Neuron (in vitro differentiated cells): ENCODE measurements around the gene MOB3C.

Source experiments
- H2AFZ ChIP-seq: one replicate; pipeline ENCODE4 v1.6.1; 2013; ENCODE audit warnings: low read depth, mild to moderate bottlenecking, inconsistent platforms, low read length, moderate library complexity
- H3K27me3 ChIP-seq: one replicate; pipeline ENCODE4 v1.6.1; 2013; ENCODE audit warnings: low read length; ENCODE audit not compliant: insufficient read depth
- H3K36me3 ChIP-seq: one replicate; pipeline ENCODE4 v1.6.1; 2013; ENCODE audit warnings: low read length; ENCODE audit not compliant: insufficient read depth
- H3K4me1 ChIP-seq: one replicate; pipeline ENCODE4 v1.6.1; 2013; ENCODE audit warnings: low read length; ENCODE audit not compliant: insufficient read depth
- H3K4me3 ChIP-seq: 2 replicates; pipeline ENCODE4 v1.5.1; 2013; ENCODE audit warnings: mild to moderate bottlenecking, low read length, moderate library complexity
- H3K9me3 ChIP-seq: one replicate; pipeline ENCODE4 v1.6.1; 2013; ENCODE audit warnings: low read length

Gene MOB3C

DNA sequence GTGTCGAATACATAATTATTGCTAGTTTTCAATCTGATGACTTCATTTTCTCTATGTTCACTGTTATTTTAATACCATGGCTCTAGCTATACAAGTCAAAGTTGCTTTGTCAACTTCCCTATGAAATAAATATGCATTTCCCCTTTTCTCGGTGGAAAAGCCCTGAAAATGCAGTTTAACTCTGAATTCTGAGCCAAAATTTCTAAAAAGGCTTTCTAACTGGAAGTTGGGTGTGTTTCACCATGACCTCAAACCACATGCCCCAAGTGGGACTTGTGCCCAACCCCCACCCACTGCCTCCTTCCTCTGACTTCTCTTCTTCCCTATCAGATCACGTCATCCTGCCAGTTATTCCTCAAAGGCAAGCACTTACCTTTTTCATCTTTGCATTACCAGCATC lies 21.5 kb downstream of the MOB3C start:
- H3K9me3 ChIP-seq: peaks cover 5% of the 10 kb centered on the region
- H3K27me3 ChIP-seq: no peaks in the 10 kb centered on the region
- H3K4me1 ChIP-seq: no peaks in the 10 kb centered on the region
- H3K36me3 ChIP-seq: peaks cover 27% of the 10 kb centered on the region
- no peak overlapping the region for H3K4me3 ChIP-seq
- no peak overlapping the region for H2AFZ ChIP-seq

DNA sequence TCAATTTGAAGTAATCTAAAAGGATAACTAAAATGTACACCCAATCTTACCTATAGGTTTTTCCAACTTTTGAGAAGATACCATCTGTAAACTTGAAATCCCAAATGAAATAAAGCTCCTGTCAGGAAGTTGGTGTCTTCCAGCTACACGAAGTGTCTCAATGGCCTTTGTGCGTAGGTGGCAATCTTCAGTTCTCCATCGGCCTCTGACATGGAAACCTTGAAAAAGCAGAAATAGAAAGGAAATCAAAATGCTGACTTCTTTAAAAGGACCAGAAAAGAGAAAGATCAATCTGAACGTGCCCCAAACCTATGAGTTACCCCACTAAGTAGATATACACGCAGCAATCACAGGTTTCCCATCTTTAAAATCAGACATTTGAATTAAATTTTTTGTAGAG lies 22.5 kb downstream of the MOB3C start:
- Histone ChIP-seq H3K4me3 (no peak overlapping the region), H3K27me3 (no peaks in the 10 kb centered on the region), H2AFZ (no peak overlapping the region), H3K36me3 (peaks cover 35% of the 10 kb centered on the region), H3K9me3 (peaks cover 15% of the 10 kb centered on the region), H3K4me1 (no peaks in the 10 kb centered on the region)

DNA sequence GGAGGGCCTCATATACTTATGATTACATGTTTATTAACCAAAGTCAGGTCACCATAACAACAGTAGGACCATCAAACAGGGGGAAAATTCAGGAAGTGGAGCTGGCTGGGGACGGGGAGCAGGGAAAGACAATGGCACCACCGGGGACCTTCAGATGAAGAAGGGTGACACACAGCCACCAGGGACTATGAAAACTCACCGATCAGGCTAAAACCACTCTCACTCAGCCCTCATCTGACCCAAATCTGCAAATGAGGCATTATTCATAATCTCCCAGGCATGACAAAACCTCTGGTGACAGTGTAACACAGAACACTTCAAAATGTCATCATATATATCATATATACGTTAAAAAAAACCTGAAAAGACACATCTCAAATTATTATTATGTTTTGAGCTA lies 23.8 kb downstream of the MOB3C start:
- H3K4me3 ChIP-seq: no peak overlapping the region
- no peaks in the 10 kb centered on the region for H3K27me3 ChIP-seq
- peaks cover 17% of the 10 kb centered on the region for H3K9me3 ChIP-seq
- no peak overlapping the region for H2AFZ ChIP-seq
- H3K36me3 ChIP-seq: peaks cover 36% of the 10 kb centered on the region
- H3K4me1 ChIP-seq: no peaks in the 10 kb centered on the region

DNA sequence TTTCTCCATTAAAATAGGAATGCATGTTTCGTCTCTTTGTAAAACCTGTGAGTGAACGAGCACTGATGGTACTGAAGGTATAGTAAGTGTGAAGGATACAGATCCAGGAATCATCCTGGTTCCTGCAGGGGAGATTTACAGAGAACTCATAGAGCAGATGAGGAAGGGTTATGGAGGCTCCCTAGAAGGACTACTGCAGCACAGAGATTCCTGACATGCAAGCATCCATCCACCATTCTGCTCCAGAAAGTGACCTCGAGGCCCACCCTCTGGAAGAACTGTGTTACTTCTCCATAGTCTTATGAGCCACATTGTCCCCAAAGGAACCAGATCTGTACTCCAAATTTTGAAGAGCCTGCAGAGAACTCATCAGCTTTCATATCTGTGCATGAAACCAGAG lies 27.1 kb downstream of the MOB3C start:
- Histone ChIP-seq H3K9me3 (peaks cover 17% of the 10 kb centered on the region), H3K4me1 (no peaks in the 10 kb centered on the region), H3K4me3 (no peak overlapping the region), H3K36me3 (peaks cover 36% of the 10 kb centered on the region), H2AFZ (no peak overlapping the region), H3K27me3 (no peaks in the 10 kb centered on the region)

DNA sequence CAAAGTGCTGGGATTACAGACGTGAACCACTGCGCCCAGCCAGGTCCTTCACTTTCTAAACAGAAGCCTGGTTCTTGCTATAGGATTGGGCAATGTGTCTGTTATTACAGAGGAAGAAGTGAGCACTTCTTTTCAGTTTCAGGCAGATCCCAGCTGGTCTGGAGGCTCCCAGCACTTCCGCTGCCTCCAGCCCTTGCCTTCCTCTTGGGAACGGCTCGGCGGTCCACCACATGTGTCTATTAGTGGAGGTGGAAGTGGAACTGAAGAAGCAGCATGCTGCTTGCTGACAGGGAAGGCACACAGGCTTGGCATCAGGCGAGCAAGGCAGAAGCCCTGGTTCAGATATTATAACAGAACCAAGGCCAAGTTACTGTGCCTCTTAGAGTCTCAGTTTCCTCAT lies 29.5 kb downstream of the MOB3C start:
- Histone ChIP-seq H3K27me3 (no peaks in the 10 kb centered on the region), H3K9me3 (peaks cover 17% of the 10 kb centered on the region), H3K4me3 (no peak overlapping the region), H3K4me1 (no peaks in the 10 kb centered on the region), H2AFZ (no peak overlapping the region), H3K36me3 (peaks cover 28% of the 10 kb centered on the region)

DNA sequence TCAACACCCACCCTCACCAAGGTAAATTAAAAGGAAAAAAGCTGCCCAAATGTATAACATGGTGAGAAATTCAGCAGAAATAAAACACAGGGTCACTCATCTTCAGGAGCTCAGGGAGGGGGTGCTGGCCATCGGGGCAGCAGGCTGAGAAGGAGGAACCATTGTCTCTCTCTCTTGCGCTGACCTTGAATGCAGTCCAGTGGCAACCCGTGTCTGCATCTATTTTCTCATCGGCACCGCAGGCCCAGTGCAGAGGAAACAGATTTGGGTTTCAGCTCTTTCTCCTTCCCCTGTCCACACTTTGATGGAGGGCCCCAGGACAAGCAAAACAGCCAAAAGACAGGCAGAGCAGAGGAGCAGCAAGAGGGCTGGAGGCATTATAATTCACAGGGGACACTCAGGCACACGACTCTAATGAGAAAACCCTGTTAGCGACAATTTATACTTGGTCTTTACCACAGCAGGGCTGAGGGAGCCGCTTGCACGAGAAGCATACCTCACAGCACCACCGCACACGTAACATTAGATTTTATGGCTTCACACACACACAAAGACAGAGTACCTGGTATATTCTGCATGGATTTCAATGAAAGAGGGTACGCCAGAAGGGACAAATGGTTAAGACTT lies 31.2 kb downstream of the MOB3C start:
- no peaks in the 10 kb centered on the region for H3K27me3 ChIP-seq
- H3K9me3 ChIP-seq: peaks cover 15% of the 10 kb centered on the region
- no peak overlapping the region for H3K4me3 ChIP-seq
- no peak overlapping the region for H2AFZ ChIP-seq
- H3K36me3 ChIP-seq: peaks cover 17% of the 10 kb centered on the region
- H3K4me1 ChIP-seq: no peaks in the 10 kb centered on the region

DNA sequence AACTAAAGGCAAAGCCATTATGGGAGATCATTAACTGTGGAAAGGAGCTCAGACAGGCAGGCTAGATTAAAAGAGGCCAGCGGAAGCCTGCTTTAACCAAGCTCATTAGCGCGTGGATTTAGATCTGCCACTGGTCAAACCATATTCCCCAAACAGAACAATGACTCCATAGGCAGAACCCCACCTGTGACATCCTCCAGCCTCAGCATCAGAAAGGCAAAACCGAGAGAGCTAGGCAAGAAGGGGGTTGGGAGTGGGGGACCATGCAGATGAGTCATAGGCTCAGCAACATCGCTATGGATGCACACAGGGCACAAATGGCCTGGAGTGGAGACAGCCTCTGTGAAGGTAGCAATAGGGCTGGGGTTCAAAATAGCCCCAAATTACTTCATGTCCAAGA lies 33.1 kb downstream of the MOB3C start:
- H3K4me3 ChIP-seq: no peak overlapping the region
- H3K4me1 ChIP-seq: no peaks in the 10 kb centered on the region
- H3K36me3 ChIP-seq: peaks cover 15% of the 10 kb centered on the region
- H3K9me3 ChIP-seq: no peaks in the 10 kb centered on the region
- no peak overlapping the region for H2AFZ ChIP-seq
- H3K27me3 ChIP-seq: no peaks in the 10 kb centered on the region

DNA sequence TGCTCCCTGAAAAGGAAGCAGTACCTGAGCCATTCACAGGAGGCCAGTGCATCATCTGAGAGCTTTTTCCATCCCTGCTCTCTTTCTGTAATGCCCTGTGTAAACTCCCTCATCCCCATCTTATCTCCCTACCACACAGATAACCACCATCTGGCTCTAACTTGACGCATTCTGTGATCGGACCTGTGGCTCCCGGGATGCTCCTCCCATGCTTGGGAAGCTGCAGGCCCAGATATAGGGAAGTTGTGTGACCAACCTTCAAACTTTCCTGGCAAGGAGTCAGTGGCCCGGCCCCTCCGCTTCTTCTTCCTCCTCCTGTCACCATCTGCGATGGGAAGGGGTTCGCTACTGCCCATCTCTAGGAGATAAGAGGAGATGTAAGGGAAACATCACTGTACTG lies 33.6 kb downstream of the MOB3C start:
- Histone ChIP-seq H2AFZ (no peak overlapping the region), H3K27me3 (no peaks in the 10 kb centered on the region), H3K9me3 (no peaks in the 10 kb centered on the region), H3K4me1 (no peaks in the 10 kb centered on the region), H3K4me3 (no peak overlapping the region), H3K36me3 (peaks cover 15% of the 10 kb centered on the region)

DNA sequence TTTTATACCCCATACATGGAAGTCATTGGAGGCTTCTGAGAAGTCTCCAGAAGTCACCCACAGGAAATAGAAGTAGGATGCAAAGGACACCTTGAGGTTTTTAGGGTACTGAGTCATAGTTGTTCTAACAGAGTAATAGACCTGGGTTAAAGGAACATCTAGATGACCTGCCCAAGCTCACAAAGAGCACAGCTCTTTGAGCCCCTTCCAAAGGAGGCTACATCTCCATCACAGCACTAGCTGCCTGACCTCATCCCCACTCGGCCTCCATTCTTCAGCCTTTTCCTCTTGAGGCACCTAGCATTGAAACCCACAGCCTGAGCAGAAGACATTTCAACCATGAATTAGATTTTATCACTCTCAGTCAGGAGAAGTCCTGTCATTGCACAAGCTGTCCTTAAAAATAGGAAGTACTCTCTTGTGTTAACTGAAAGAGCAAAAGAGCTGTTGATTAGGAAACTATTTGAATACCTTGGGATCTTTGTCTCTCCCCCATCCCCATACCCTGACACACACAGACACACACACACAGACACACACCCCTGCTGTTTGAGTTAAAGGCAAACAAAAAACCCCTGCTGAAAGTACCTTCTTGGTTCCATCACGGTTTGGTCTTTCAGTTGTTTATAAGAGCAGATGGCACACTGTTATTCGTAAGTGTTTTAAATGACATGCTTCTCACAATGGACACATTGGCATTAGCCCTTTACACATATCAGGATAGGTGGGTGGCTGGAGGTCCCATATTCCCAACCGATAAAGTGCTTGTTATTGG lies 34.7 kb downstream of the MOB3C start:
- no peaks in the 10 kb centered on the region for H3K9me3 ChIP-seq
- no peaks in the 10 kb centered on the region for H3K4me1 ChIP-seq
- H3K36me3 ChIP-seq: peaks cover 15% of the 10 kb centered on the region
- no peaks in the 10 kb centered on the region for H3K27me3 ChIP-seq
- H3K4me3 ChIP-seq: no peak overlapping the region
- H2AFZ ChIP-seq: no peak overlapping the region

DNA sequence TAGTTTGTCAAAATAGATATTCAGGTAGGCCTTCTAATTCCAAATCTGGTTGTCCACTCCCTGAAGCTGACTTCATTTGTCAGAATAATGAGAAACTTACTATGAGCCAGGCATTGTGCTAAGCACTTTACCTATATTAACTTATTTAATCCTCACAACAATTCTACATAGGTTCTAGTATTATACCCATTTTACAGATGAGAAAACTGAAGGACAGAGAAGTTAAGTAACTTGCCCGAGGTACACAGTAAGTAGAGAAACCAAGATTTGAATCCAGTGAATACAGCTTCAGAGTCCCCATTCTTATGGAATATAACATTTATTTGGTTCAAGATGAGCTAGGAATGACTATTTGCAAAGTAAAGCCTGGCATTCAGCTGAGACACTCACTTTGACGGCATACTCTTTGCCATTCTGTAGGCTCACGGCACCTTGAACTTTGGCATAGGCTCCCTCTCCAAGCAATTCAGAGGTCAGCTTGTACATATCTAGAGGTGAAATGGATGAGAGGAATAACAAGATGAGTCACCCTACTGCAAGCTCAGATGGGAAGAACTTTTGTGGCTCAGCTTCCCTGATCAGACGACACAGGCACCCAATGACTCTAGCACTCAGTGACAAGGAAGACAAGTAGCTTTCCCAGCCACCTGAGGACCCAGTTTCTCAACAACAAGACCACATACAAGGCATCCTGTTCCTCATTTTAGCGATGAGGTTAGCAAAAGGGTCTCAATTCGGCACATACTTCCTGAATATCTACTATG lies 36.3 kb downstream of the MOB3C start:
- Histone ChIP-seq H3K4me1 (no peaks in the 10 kb centered on the region), H3K4me3 (no peak overlapping the region), H3K27me3 (no peaks in the 10 kb centered on the region), H3K36me3 (peaks cover 15% of the 10 kb centered on the region), H3K9me3 (no peaks in the 10 kb centered on the region), H2AFZ (no peak overlapping the region)

DNA sequence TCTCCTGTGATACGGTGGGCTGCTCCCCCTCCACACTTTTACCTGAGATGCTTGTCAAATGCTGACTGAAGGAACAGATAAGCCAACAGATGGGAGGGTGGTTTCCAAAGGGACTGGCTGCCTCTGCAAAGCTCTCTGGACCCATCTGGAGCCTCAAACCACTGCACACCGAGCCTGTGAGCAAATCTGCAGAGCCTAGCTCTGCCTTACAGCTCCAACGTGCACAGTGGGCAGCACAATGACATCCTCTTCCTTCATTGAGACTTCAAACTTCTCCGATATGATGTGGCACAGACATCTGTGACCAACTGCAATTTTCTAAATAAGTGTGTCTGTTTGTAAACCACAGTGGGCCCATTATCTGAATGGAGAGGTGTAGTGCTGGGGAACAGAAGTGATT lies 38.9 kb downstream of the MOB3C start:
- no peaks in the 10 kb centered on the region for H3K27me3 ChIP-seq
- no peak overlapping the region for H2AFZ ChIP-seq
- H3K4me1 ChIP-seq: no peaks in the 10 kb centered on the region
- H3K4me3 ChIP-seq: no peak overlapping the region
- H3K9me3 ChIP-seq: no peaks in the 10 kb centered on the region
- peaks cover 12% of the 10 kb centered on the region for H3K36me3 ChIP-seq

DNA sequence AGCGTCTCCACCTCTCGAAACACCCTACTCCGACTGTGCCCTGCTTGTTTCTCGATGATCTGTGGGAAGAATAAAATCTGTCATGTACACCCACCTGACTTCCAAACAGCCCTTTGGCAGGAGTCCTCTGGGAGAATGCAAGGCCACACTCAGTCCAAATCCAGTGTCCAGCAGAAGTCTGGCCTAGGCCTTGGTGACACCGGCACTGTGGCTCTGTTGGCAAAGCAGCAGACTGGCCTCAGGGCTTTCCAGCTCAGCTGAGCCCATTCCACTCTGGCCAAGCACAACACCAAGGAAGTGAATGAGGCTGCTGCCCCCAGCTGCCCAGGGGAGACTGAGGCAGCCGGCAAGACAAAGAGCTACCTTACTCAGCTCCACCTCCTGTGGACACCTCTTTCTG lies 40.0 kb downstream of the MOB3C start:
- no peak overlapping the region for H2AFZ ChIP-seq
- peaks cover 9% of the 10 kb centered on the region for H3K36me3 ChIP-seq
- H3K27me3 ChIP-seq: no peaks in the 10 kb centered on the region
- no peak overlapping the region for H3K4me3 ChIP-seq
- no peaks in the 10 kb centered on the region for H3K4me1 ChIP-seq
- no peaks in the 10 kb centered on the region for H3K9me3 ChIP-seq

DNA sequence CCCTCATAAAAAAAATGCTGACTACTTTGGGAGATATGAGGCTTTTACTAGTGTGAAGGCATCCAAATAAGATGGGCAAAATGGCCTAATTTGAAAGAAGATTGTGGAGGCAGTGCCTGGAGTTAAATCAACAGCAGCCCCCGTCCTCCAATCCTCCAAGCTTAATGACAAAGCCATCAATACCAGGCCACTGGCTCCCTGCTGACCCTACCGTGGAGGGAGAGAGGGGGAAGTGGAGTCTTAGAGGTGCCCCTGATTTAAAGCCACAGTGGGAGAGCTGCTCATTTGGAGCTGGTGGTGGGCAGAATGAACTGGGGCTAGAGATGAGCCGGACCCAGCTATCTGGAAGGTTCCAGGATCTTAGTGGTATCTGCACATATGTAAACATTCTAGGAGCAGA lies 40.8 kb downstream of the MOB3C start:
- Histone ChIP-seq H3K4me1 (no peaks in the 10 kb centered on the region), H3K4me3 (no peak overlapping the region), H3K36me3 (peaks cover 9% of the 10 kb centered on the region), H3K9me3 (no peaks in the 10 kb centered on the region), H2AFZ (no peak overlapping the region), H3K27me3 (no peaks in the 10 kb centered on the region)
